BJ (cell line): ENCODE data around the gene MLX. TPM values are rescaled to one million over a fixed set of nuclear protein-coding genes. Genes with fewer than 3 reads are reported as not detected.
A peak's percentile ranks its signal among the peaks of the same experiment; 100 is the strongest.

ENCODE experiments used
- CTCF ChIA-PET: fragments of 350-600 bp; formaldehyde crosslinking; extraction: SDS; loops from one replicate; lab custom pipeline; 2021; ENCODE audit warnings: antibody characterized with exemption, inconsistent platforms; lab: Yijun Ruan, JAX
- POLR2A ChIA-PET: fragments of 300-600 bp; sonication (Branson Sonifier 250); formaldehyde crosslinking; extraction: SDS; loops from one replicate; lab custom pipeline; 2021; ENCODE audit warnings: antibody characterized with exemption; lab: Charles Lee
- DNase-seq: peaks from one replicate; pipeline ENCODE4 v3.0.0-alpha.2; 2011; ENCODE audit warnings: low read depth
- H3K27me3 ChIP-seq: 2 replicates; pipeline ENCODE4 v1.6.0; 2011; ENCODE audit warnings: low read length; ENCODE audit not compliant: control insufficient read depth, insufficient read depth
- H3K36me3 ChIP-seq: 2 replicates; pipeline ENCODE4 v1.5.1; 2011; ENCODE audit warnings: low read length; ENCODE audit not compliant: control insufficient read depth, insufficient read depth
- H3K4me3 ChIP-seq: 2 replicates; pipeline ENCODE4 v1.5.1; 2011; ENCODE audit warnings: low read depth, mild to moderate bottlenecking, control low read depth, low read length
- CTCF ChIP-seq: IDR thresholded peaks from 2 replicates; pipeline ENCODE4 v1.5.1; 2011; ENCODE audit warnings: low read depth, mild to moderate bottlenecking, control low read depth, inconsistent platforms, low read length, moderate library complexity; ENCODE audit not compliant: insufficient read depth
- polyA plus RNA-seq: library from polyadenylated mRNA; depleted of rRNA; stranded (reverse); fragments of >200 nt; gene quantifications from 2 replicates; pipeline ENCODE4 v1.2.3, GENCODE V29; 2011

The MLX gene
- polyA plus RNA-seq, 1 experiment: 50.1 TPM

GRCh38 chr17:42519546-42520491 lies 47.1 kb upstream of the MLX start:
- Histone ChIP-seq H3K36me3 (peaks cover 2% of the 10 kb centered on the region; the same call in 1 of the 2 replicates), H3K27me3 (no peaks in the 10 kb centered on the region), H3K4me3 (no peak overlapping the region)
- no peak for TF ChIP-seq CTCF
- DNase-seq: peak; percentile 96
- POLR2A ChIA-PET: interaction anchor here (0.6 to 3.4 kb wide), 10 partner anchors 47 to 1978 kb away, joined by 3 to 31 read pairs (median 4); partner anchors contain the start of genes CAVIN1 and STAT3
- CTCF ChIA-PET: interaction anchor here (0.8 to 7.9 kb wide), 15 partner anchors 7 to 557 kb away, joined by 3 to 90 read pairs (median 7); partner anchors contain the start of genes CAVIN1 and NAGLU

DNA sequence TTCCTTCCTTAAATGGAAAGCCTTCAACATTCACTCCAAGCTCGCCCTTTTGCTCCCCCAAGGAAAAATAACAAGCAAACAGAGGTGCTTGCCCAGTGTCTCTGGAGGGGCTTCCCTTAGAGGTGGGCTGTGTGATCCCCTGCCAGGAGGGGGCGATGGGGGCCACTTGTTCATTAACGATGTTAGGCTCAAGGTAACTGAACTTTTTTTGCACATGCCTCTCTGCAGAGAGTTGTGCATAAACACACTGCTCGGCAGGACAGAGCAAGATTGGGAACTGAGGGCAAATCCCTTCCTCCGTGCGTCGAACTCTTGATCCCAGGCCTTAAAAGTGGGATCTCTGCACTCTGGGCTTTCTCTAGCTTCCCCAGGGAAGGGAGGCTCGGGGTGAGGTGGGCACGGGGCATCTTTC lies 46.4 kb upstream of the MLX start:
- Histone ChIP-seq H3K4me3 (no peak overlapping the region), H3K36me3 (peaks cover 2% of the 10 kb centered on the region; the same call in 1 of the 2 replicates), H3K27me3 (no peaks in the 10 kb centered on the region)
- POLR2A ChIA-PET: interaction anchor here (0.7 to 3.4 kb wide), 4 partner anchors 98 to 1978 kb away, joined by 3 to 31 read pairs (median 4); partner anchors contain the start of gene CAVIN1
- CTCF ChIA-PET: interaction anchor here (0.6 to 7.9 kb wide), 12 partner anchors 10 to 558 kb away, joined by 3 to 90 read pairs (median 4); partner anchors contain the start of genes CAVIN1 and NAGLU
- peak; percentile 31; the same call in 1 of the 2 replicates for TF ChIP-seq CTCF
- no peak for DNase-seq

DNA sequence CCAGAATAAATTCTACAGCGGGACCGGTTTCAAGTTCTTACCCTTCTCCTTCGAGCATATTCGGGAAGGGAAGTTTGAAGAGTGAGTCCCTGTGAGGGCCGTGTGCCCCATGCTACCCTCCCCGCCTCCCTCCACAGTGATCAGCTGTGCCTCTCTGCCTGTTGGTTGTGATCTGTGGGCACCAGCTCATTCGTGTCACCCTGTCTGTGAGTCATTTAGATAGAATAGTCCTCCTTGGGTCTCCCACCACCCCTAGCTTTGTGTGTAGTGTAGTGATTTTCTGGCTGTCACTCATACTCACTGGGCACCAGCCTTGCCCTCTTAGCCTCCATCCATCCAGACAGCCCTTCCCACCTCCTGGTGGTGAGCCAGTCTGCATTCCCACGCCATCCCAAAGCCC lies 45.9 kb upstream of the MLX start:
- CTCF ChIA-PET: interaction anchor here (0.6 to 7.9 kb wide), 9 partner anchors 10 to 403 kb away, joined by 3 to 90 read pairs (median 7); partner anchors contain the start of genes CAVIN1 and NAGLU
- Histone ChIP-seq H3K4me3 (no peak overlapping the region), H3K27me3 (no peaks in the 10 kb centered on the region), H3K36me3 (peaks cover 2% of the 10 kb centered on the region; the same call in 1 of the 2 replicates)
- POLR2A ChIA-PET: interaction anchor here (0.7 kb wide), 2 partner anchors 245 to 1979 kb away, joined by 3 read pairs; no protein-coding TSS in a partner anchor
- DNase-seq: no peak
- TF ChIP-seq CTCF: no peak

DNA sequence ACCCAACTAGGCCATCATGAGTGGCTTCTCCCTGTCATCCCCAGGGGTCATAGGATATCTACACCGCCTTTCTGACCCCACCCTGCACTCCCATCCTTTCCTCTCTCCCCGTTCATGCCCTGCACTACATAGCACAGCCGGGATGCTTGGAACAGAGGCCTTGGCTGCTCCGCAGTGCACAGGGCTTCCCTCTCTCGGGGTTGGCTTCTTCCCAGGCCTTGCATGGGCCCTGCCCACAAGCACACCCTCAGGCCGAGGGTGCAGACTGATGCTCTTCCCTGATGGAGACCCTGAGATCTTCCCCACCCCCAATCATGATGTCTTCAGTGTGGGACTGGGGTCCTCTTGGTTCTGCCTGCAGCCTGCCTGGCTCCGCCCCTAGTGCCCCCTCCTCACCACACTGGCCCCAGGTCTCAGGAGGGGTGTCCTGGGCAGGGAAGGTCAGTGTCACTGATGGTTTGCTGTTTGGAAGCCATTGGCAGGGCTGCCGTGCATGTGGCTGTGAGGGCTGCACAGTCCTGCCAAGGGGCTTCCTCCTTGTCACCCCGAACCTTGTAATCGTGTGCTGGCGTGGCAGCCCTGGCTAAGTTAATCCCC lies 45.1 kb upstream of the MLX start:
- POLR2A ChIA-PET: no interaction called here

More for the DNA sequence above, 45.1 kb upstream of the MLX start:
- Histone ChIP-seq H3K27me3 (no peaks in the 10 kb centered on the region), H3K36me3 (0 out of 2 replicates have a peak, but pooled peaks cover 2% of the 10 kb centered on the region), H3K4me3 (no peak overlapping the region)
- no peak for TF ChIP-seq CTCF
- no peak for DNase-seq
- CTCF ChIA-PET: interaction anchor here (1.1 kb wide), 1 partner anchor 210 kb away, joined by 4 read pairs; no protein-coding TSS in a partner anchor
